ENCODE data around the gene CAPN15.
"Not testable (repeated sequence)": the region's sequence is repeated elsewhere in the genome, so short reads cannot be mapped to it uniquely, and the experiment has no call there.

Gene CAPN15

GRCh38 chr16:507527-507926 is 20.0 kb upstream of the CAPN15 start:
- H3K27me3 ChIP-seq (ENCODE audit: control insufficient read depth in 1 of 2, insufficient read depth in 2 of 2, low read length in 2 of 2), result not testable (repeated sequence)

GRCh38 chr16:507996-508395 is 19.5 kb upstream of the CAPN15 start:
- no peaks in the 10 kb centered on the region for H3K9me3 ChIP-seq (ENCODE audit: control insufficient read depth in 1 of 2, low read length in 2 of 2)
- H3K27me3 ChIP-seq (ENCODE audit: control insufficient read depth in 1 of 2, insufficient read depth in 2 of 2, low read length in 2 of 2), result no peaks in the 10 kb centered on the region
- peaks cover 6 to 36% of the 10 kb centered on the region in 2 donors for H3K36me3 ChIP-seq (ENCODE audit: control insufficient read depth in 1 of 2, insufficient read depth in 2 of 2, low read length in 2 of 2)
- H3K4me3 ChIP-seq (ENCODE audit: low read depth in 1 of 2, low read length in 2 of 2), result no peak overlapping the region
- peaks cover 3 to 9% of the 10 kb centered on the region in 2 donors for H3K4me1 ChIP-seq (ENCODE audit: control insufficient read depth in 1 of 2, insufficient read depth in 2 of 2, low read length in 2 of 2)
- H3K27ac ChIP-seq (ENCODE audit: low read depth, low read length), result no peak overlapping the region
- no peak overlapping the region for H3K9ac ChIP-seq (ENCODE audit: low read depth in 1 of 2, low read length in 2 of 2)

More at GRCh38 chr16:507527-507926, 20.0 kb upstream of the CAPN15 start:
- peaks cover 6 to 36% of the 10 kb centered on the region in 2 donors for H3K36me3 ChIP-seq (ENCODE audit: control insufficient read depth in 1 of 2, insufficient read depth in 2 of 2, low read length in 2 of 2)
- not testable (repeated sequence) for H3K4me3 ChIP-seq (ENCODE audit: low read depth in 1 of 2, low read length in 2 of 2); H3K9me3 ChIP-seq (ENCODE audit: control insufficient read depth in 1 of 2, low read length in 2 of 2); H3K27ac ChIP-seq (ENCODE audit: low read depth, low read length); H3K9ac ChIP-seq (ENCODE audit: low read depth in 1 of 2, low read length in 2 of 2)
- peaks cover 7 to 14% of the 10 kb centered on the region in 2 donors for H3K4me1 ChIP-seq (ENCODE audit: control insufficient read depth in 1 of 2, insufficient read depth in 2 of 2, low read length in 2 of 2)

GRCh38 chr16:508884-509736 is 18.4 kb upstream of the CAPN15 start:
- no peaks in the 10 kb centered on the region for H3K27me3 ChIP-seq (ENCODE audit: control insufficient read depth in 1 of 2, insufficient read depth in 2 of 2, low read length in 2 of 2)
- H3K4me3 ChIP-seq (ENCODE audit: low read depth in 1 of 2, low read length in 2 of 2), result no peak overlapping the region
- no peak overlapping the region for H3K9ac ChIP-seq (ENCODE audit: low read depth in 1 of 2, low read length in 2 of 2)
- peaks cover 6 to 41% of the 10 kb centered on the region in 2 donors for H3K36me3 ChIP-seq (ENCODE audit: control insufficient read depth in 1 of 2, insufficient read depth in 2 of 2, low read length in 2 of 2)
- no peaks in the 10 kb centered on the region for H3K9me3 ChIP-seq (ENCODE audit: control insufficient read depth in 1 of 2, low read length in 2 of 2)
- peaks cover 0 to 5% of the 10 kb centered on the region in 2 donors for H3K4me1 ChIP-seq (ENCODE audit: control insufficient read depth in 1 of 2, insufficient read depth in 2 of 2, low read length in 2 of 2)
- no peak overlapping the region for H3K27ac ChIP-seq (ENCODE audit: low read depth, low read length)

- no peaks in the 10 kb centered on the region for H3K9me3 ChIP-seq (ENCODE audit: control insufficient read depth in 1 of 2, low read length in 2 of 2)
- peaks cover 6 to 48% of the 10 kb centered on the region in 2 donors for H3K36me3 ChIP-seq (ENCODE audit: control insufficient read depth in 1 of 2, insufficient read depth in 2 of 2, low read length in 2 of 2)
- H3K27me3 ChIP-seq (ENCODE audit: control insufficient read depth in 1 of 2, insufficient read depth in 2 of 2, low read length in 2 of 2), result no peaks in the 10 kb centered on the region
- H3K9ac ChIP-seq (ENCODE audit: low read depth in 1 of 2, low read length in 2 of 2), result no peak overlapping the region
- H3K27ac ChIP-seq (ENCODE audit: low read depth, low read length), result no peak overlapping the region
- H3K4me1 ChIP-seq (ENCODE audit: control insufficient read depth in 1 of 2, insufficient read depth in 2 of 2, low read length in 2 of 2), result peaks cover 0 to 5% of the 10 kb centered on the region in 2 donors
- no peak overlapping the region for H3K4me3 ChIP-seq (ENCODE audit: low read depth in 1 of 2, low read length in 2 of 2)
Measured at GRCh38 chr16:510066-510825, 17.3 kb upstream of the CAPN15 start.

GRCh38 chr16:512802-513201 is 14.7 kb upstream of the CAPN15 start:
- H3K9ac ChIP-seq (ENCODE audit: low read depth in 1 of 2, low read length in 2 of 2), result no peak overlapping the region
- peaks cover 14 to 46% of the 10 kb centered on the region in 2 donors for H3K36me3 ChIP-seq (ENCODE audit: control insufficient read depth in 1 of 2, insufficient read depth in 2 of 2, low read length in 2 of 2)
- H3K27ac ChIP-seq (ENCODE audit: low read depth, low read length), result no peak overlapping the region
- no peaks in the 10 kb centered on the region for H3K9me3 ChIP-seq (ENCODE audit: control insufficient read depth in 1 of 2, low read length in 2 of 2)
- no peaks in the 10 kb centered on the region for H3K27me3 ChIP-seq (ENCODE audit: control insufficient read depth in 1 of 2, insufficient read depth in 2 of 2, low read length in 2 of 2)
- H3K4me1 ChIP-seq (ENCODE audit: control insufficient read depth in 1 of 2, insufficient read depth in 2 of 2, low read length in 2 of 2), result peaks cover 0 to 5% of the 10 kb centered on the region in 2 donors
- no peak overlapping the region for H3K4me3 ChIP-seq (ENCODE audit: low read depth in 1 of 2, low read length in 2 of 2)

- Histone ChIP-seq H3K36me3 (ENCODE audit: control insufficient read depth in 1 of 2, insufficient read depth in 2 of 2, low read length in 2 of 2) (peaks cover 14 to 49% of the 10 kb centered on the region in 2 donors), H3K9ac (ENCODE audit: low read depth in 1 of 2, low read length in 2 of 2) (no peak overlapping the region), H3K9me3 (ENCODE audit: control insufficient read depth in 1 of 2, low read length in 2 of 2) (no peaks in the 10 kb centered on the region), H3K27ac (ENCODE audit: low read depth, low read length) (no peak overlapping the region), H3K4me1 (ENCODE audit: control insufficient read depth in 1 of 2, insufficient read depth in 2 of 2, low read length in 2 of 2) (peaks cover 0 to 5% of the 10 kb centered on the region in 2 donors), H3K4me3 (ENCODE audit: low read depth in 1 of 2, low read length in 2 of 2) (no peak overlapping the region), H3K27me3 (ENCODE audit: control insufficient read depth in 1 of 2, insufficient read depth in 2 of 2, low read length in 2 of 2) (no peaks in the 10 kb centered on the region)
Measured at GRCh38 chr16:513950-514349, 13.6 kb upstream of the CAPN15 start.

- Histone ChIP-seq H3K4me1 (ENCODE audit: control insufficient read depth in 1 of 2, insufficient read depth in 2 of 2, low read length in 2 of 2) (no peaks in the 10 kb centered on the region), H3K36me3 (ENCODE audit: control insufficient read depth in 1 of 2, insufficient read depth in 2 of 2, low read length in 2 of 2) (peaks cover 10 to 52% of the 10 kb centered on the region in 2 donors), H3K9me3 (ENCODE audit: control insufficient read depth in 1 of 2, low read length in 2 of 2) (no peaks in the 10 kb centered on the region), H3K9ac (ENCODE audit: low read depth in 1 of 2, low read length in 2 of 2) (no peak overlapping the region), H3K4me3 (ENCODE audit: low read depth in 1 of 2, low read length in 2 of 2) (no peak overlapping the region), H3K27me3 (ENCODE audit: control insufficient read depth in 1 of 2, insufficient read depth in 2 of 2, low read length in 2 of 2) (no peaks in the 10 kb centered on the region), H3K27ac (ENCODE audit: low read depth, low read length) (no peak overlapping the region)
Measured at GRCh38 chr16:515175-515938, 12.2 kb upstream of the CAPN15 start.

- Histone ChIP-seq H3K36me3 (ENCODE audit: control insufficient read depth in 1 of 2, insufficient read depth in 2 of 2, low read length in 2 of 2) (peaks cover 14 to 53% of the 10 kb centered on the region in 2 donors), H3K27ac (ENCODE audit: low read depth, low read length) (no peak overlapping the region), H3K9me3 (ENCODE audit: control insufficient read depth in 1 of 2, low read length in 2 of 2) (no peaks in the 10 kb centered on the region), H3K4me1 (ENCODE audit: control insufficient read depth in 1 of 2, insufficient read depth in 2 of 2, low read length in 2 of 2) (peaks cover 0 to under 1% of the 10 kb centered on the region in 2 donors), H3K9ac (ENCODE audit: low read depth in 1 of 2, low read length in 2 of 2) (no peak overlapping the region), H3K4me3 (ENCODE audit: low read depth in 1 of 2, low read length in 2 of 2) (no peak overlapping the region), H3K27me3 (ENCODE audit: control insufficient read depth in 1 of 2, insufficient read depth in 2 of 2, low read length in 2 of 2) (no peaks in the 10 kb centered on the region)
Measured at GRCh38 chr16:515939-516226, 11.6 kb upstream of the CAPN15 start.

- peaks cover 0 to 4% of the 10 kb centered on the region in 2 donors for H3K4me1 ChIP-seq (ENCODE audit: control insufficient read depth in 1 of 2, insufficient read depth in 2 of 2, low read length in 2 of 2)
- no peak overlapping the region for H3K27ac ChIP-seq (ENCODE audit: low read depth, low read length)
Measured at GRCh38 chr16:516301-516700, 11.2 kb upstream of the CAPN15 start.

GRCh38 chr16:518858-519257 is 8.7 kb upstream of the CAPN15 start:
- Histone ChIP-seq H3K36me3 (ENCODE audit: control insufficient read depth in 1 of 2, insufficient read depth in 2 of 2, low read length in 2 of 2) (peaks cover 18 to 55% of the 10 kb centered on the region in 2 donors), H3K9me3 (ENCODE audit: control insufficient read depth in 1 of 2, low read length in 2 of 2) (no peaks in the 10 kb centered on the region), H3K4me1 (ENCODE audit: control insufficient read depth in 1 of 2, insufficient read depth in 2 of 2, low read length in 2 of 2) (peaks cover 0 to 6% of the 10 kb centered on the region in 2 donors), H3K27ac (ENCODE audit: low read depth, low read length) (no peak overlapping the region), H3K4me3 (ENCODE audit: low read depth in 1 of 2, low read length in 2 of 2) (no peak overlapping the region), H3K27me3 (ENCODE audit: control insufficient read depth in 1 of 2, insufficient read depth in 2 of 2, low read length in 2 of 2) (no peaks in the 10 kb centered on the region), H3K9ac (ENCODE audit: low read depth in 1 of 2, low read length in 2 of 2) (no peak overlapping the region)

More at GRCh38 chr16:516301-516700, 11.2 kb upstream of the CAPN15 start:
- Histone ChIP-seq H3K9ac (ENCODE audit: low read depth in 1 of 2, low read length in 2 of 2) (no peak overlapping the region), H3K36me3 (ENCODE audit: control insufficient read depth in 1 of 2, insufficient read depth in 2 of 2, low read length in 2 of 2) (peaks cover 18 to 57% of the 10 kb centered on the region in 2 donors), H3K9me3 (ENCODE audit: control insufficient read depth in 1 of 2, low read length in 2 of 2) (no peaks in the 10 kb centered on the region), H3K27me3 (ENCODE audit: control insufficient read depth in 1 of 2, insufficient read depth in 2 of 2, low read length in 2 of 2) (no peaks in the 10 kb centered on the region), H3K4me3 (ENCODE audit: low read depth in 1 of 2, low read length in 2 of 2) (no peak overlapping the region)

Measured in duodenal mucosa (tissue), 2 donors.